HepG2 (cell line): Measurements from ENCODE around the gene NELFCD.

Experiments
- GPBP1L1 ChIP-seq: sonication (generic); formaldehyde crosslinking; IDR thresholded peaks from 2 replicates; pipeline ENCODE4 v1.5.0; 2020; ENCODE audit warnings: mild to moderate bottlenecking, missing genetic modification reagents
- HDAC2 ChIP-seq: sonication (generic); formaldehyde crosslinking; IDR thresholded peaks from 2 replicates; pipeline ENCODE4 v1.4.0; 2020; ENCODE audit warnings: missing genetic modification reagents
- MXD1 ChIP-seq: sonication (generic); formaldehyde crosslinking; IDR thresholded peaks from 2 replicates; pipeline ENCODE4 v1.4.0; 2020; ENCODE audit warnings: mild to moderate bottlenecking, missing genetic modification reagents
- MZF1 ChIP-seq: sonication (generic); formaldehyde crosslinking; IDR thresholded peaks from 2 replicates; pipeline ENCODE4 v1.8.1; 2023; ENCODE audit warnings: mild to moderate bottlenecking, missing genetic modification reagents, borderline replicate concordance
- POLR2A ChIP-seq, 2 experiments: IDR thresholded peaks; 2 replicates each; pipeline ENCODE4 v1.6.1; 2011; ENCODE audit warnings: low read depth in 2 of 2, low read length in 2 of 2, mild to moderate bottlenecking in 1 of 2, moderate library complexity in 1 of 2; ENCODE audit not compliant: insufficient read depth in 1 of 2
- TFAP4 ChIP-seq: sonication (generic); IDR thresholded peaks from 2 replicates; pipeline ENCODE4 v1.6.1; 2016; ENCODE audit warnings: low read depth, borderline replicate concordance
- ZBTB34 ChIP-seq: sonication (generic); formaldehyde crosslinking; IDR thresholded peaks from 2 replicates; pipeline ENCODE4 v1.8.0; 2022; ENCODE audit warnings: mild to moderate bottlenecking, missing genetic modification reagents
- ZHX2 ChIP-seq, 2 experiments: sonication (generic) in 1 of 2; formaldehyde crosslinking in 1 of 2; IDR thresholded peaks; 2 replicates each; pipeline versions ENCODE4 v1.6.1 to v1.9.0; 2014 to 2022; ENCODE audit warnings: antibody characterized with exemption in 1 of 2, borderline replicate concordance in 1 of 2, inconsistent platforms in 1 of 2, low read depth in 1 of 2, missing genetic modification reagents in 1 of 2
- ZNF562 ChIP-seq: sonication (generic); formaldehyde crosslinking; IDR thresholded peaks from 2 replicates; pipeline ENCODE4 v1.8.0; 2022; ENCODE audit warnings: missing genetic modification reagents, borderline replicate concordance
- ZNF850 ChIP-seq: sonication (generic); formaldehyde crosslinking; conservative IDR thresholded peaks from 2 replicates; pipeline ENCODE4 v1.9.0; 2021; ENCODE audit warnings: mild to moderate bottlenecking, missing genetic modification reagents

- TF ChIP-seq ZNF850: no peak
- TF ChIP-seq POLR2A (IDR thresholded peaks at IDR 0.05; ENCODE audit: insufficient read depth in 1 of 2, low read depth in 2 of 2, low read length in 2 of 2): no peak
- no peak for TF ChIP-seq ZBTB34
- no peak for TF ChIP-seq ZHX2 (IDR thresholded peaks at IDR 0.05; ENCODE audit: low read depth)
- TF ChIP-seq ZHX2 (CRISPR knock-in tag; IDR thresholded peaks at IDR 0.05; ENCODE audit: borderline replicate concordance): no peak
- no peak for TF ChIP-seq TFAP4
- no peak for TF ChIP-seq GPBP1L1
- TF ChIP-seq HDAC2: no peak
- no peak for TF ChIP-seq MXD1
- no peak for TF ChIP-seq MZF1
- no peak for TF ChIP-seq ZNF562 (CRISPR knock-in tag)
Observed at GRCh38 chr20:59019217-59019616, 38.2 kb downstream of the NELFCD start, which contains the start of gene TUBB1.
